Endothelial cell of umbilical vein (primary cell): Measurements from ENCODE around the gene ME3.

ENCODE experiments used
- EZH2 ChIP-seq: IDR thresholded peaks from 2 replicates; pipeline ENCODE4 v1.6.1; 2012; ENCODE audit warnings: borderline replicate concordance, low read depth, mild to moderate bottlenecking, moderate library complexity, low read length, inconsistent platforms; ENCODE audit not compliant: severe bottlenecking
- JUN ChIP-seq: IDR thresholded peaks from 2 replicates; pipeline ENCODE4 v1.6.1; 2011; ENCODE audit warnings: borderline replicate concordance, low read depth; ENCODE audit not compliant: insufficient read length, insufficient read depth
- MAX ChIP-seq: IDR thresholded peaks from 2 replicates; pipeline ENCODE4 v1.6.1; 2011; ENCODE audit not compliant: insufficient read depth, insufficient read length
- POLR2A ChIP-seq: IDR thresholded peaks from 2 replicates; pipeline ENCODE4 v1.6.1; 2012; ENCODE audit warnings: low read depth, mild to moderate bottlenecking, control low read depth, low read length
- POLR2AphosphoS5 ChIP-seq: IDR thresholded peaks from 2 replicates; pipeline ENCODE4 v1.6.1; 2012; ENCODE audit warnings: low read depth, mild to moderate bottlenecking, control low read depth, low read length, moderate library complexity; ENCODE audit not compliant: insufficient read depth
- TF ChIP-seq, protein P1 (sequence below), 2 donors: IDR thresholded peaks; 1 replicate in 1 of 2; 2 replicates in 1 of 2; pipeline ENCODE4 v1.5.1; 2011; ENCODE audit warnings: low read length in 2 of 2, mild to moderate bottlenecking in 2 of 2, moderate library complexity in 2 of 2, control low read depth in 1 of 2, inconsistent platforms in 1 of 2, low read depth in 1 of 2; ENCODE audit not compliant: insufficient read depth in 1 of 2; ENCODE audit errors: extremely low read depth in 1 of 2

DNA sequence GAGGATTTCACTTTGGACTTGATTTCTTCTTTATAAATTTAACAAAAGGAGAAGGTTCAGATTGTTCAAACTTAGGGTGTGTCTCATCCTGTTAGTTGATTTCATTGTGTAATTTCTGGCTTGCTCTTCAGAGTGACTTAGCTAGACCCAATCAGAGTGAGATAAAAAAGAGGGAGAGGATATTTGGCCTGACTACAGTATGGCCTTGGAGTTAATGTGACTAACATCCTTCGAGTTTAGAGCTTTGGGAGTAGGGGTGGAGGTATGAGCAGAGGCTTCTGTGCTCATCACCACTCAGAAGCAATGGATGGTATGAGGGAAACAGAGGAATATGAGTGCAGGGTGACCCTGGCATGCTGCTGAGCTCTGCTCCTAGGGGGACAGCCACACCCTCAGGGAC, 114.2 kb downstream of the ME3 start:
- TF ChIP-seq, protein P1, sequence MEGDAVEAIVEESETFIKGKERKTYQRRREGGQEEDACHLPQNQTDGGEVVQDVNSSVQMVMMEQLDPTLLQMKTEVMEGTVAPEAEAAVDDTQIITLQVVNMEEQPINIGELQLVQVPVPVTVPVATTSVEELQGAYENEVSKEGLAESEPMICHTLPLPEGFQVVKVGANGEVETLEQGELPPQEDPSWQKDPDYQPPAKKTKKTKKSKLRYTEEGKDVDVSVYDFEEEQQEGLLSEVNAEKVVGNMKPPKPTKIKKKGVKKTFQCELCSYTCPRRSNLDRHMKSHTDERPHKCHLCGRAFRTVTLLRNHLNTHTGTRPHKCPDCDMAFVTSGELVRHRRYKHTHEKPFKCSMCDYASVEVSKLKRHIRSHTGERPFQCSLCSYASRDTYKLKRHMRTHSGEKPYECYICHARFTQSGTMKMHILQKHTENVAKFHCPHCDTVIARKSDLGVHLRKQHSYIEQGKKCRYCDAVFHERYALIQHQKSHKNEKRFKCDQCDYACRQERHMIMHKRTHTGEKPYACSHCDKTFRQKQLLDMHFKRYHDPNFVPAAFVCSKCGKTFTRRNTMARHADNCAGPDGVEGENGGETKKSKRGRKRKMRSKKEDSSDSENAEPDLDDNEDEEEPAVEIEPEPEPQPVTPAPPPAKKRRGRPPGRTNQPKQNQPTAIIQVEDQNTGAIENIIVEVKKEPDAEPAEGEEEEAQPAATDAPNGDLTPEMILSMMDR (IDR thresholded peaks at IDR 0.05; ENCODE audit: extremely low read depth in 1 of 2, insufficient read depth in 1 of 2, low read depth in 1 of 2, low read length in 2 of 2), result no peak
- TF ChIP-seq JUN, result no peak
- TF ChIP-seq POLR2A, result no peak
- no peak for TF ChIP-seq POLR2AphosphoS5
- TF ChIP-seq MAX, result no peak
- TF ChIP-seq EZH2, result no peak
